ENCODE measurements around the gene RNF224.

RNF224 gene

GRCh38 chr9:137192859-137193258, 34.4 kb upstream of the RNF224 start:
- DNase-seq, result no peak

- DNase-seq, result no peak
Observed at GRCh38 chr9:137193771-137194170, 33.5 kb upstream of the RNF224 start.

GRCh38 chr9:137194388-137194787, 32.9 kb upstream of the RNF224 start:
- DNase-seq, result peak; percentile 92

GRCh38 chr9:137194909-137195308, 32.4 kb upstream of the RNF224 start:
- DNase-seq, result no peak

GRCh38 chr9:137195525-137196220, 31.6 kb upstream of the RNF224 start:
- DNase-seq, result no peak

GRCh38 chr9:137198051-137198901, 29.0 kb upstream of the RNF224 start:
- no peak for DNase-seq

- no peak for DNase-seq
Observed at GRCh38 chr9:137198902-137199283, 28.4 kb upstream of the RNF224 start.

- DNase-seq, result no peak
Observed at GRCh38 chr9:137199411-137200121, 27.7 kb upstream of the RNF224 start.

- DNase-seq, result peak; percentile 99
Observed at GRCh38 chr9:137200311-137201204, 26.7 kb upstream of the RNF224 start, which contains the start of gene TPRN. TPRN (minus strand) TSS chr9:137200741; CDS start chr9:137200711, 30 bp downstream.

GRCh38 chr9:137201205-137201868, 26.0 kb upstream of the RNF224 start:
- no peak for DNase-seq

- DNase-seq, result no peak
Observed at GRCh38 chr9:137202966-137203365, 24.3 kb upstream of the RNF224 start.

GRCh38 chr9:137204731-137205125, 22.6 kb upstream of the RNF224 start:
- DNase-seq, result no peak

- peak; percentile 94 for DNase-seq
Observed at GRCh38 chr9:137205126-137206069, 21.9 kb upstream of the RNF224 start, which contains the start of the genes NDOR1 and TMEM203. NDOR1 (plus strand) TSS chr9:137205700; CDS start chr9:137205778, 78 bp downstream. TMEM203 (minus strand) TSS chr9:137205648; CDS start chr9:137205414, 234 bp downstream.

GRCh38 chr9:137206602-137207001, 20.7 kb upstream of the RNF224 start:
- no peak for DNase-seq

GRCh38 chr9:137211532-137211931, 15.8 kb upstream of the RNF224 start:
- no peak for DNase-seq

GRCh38 chr9:137212520-137212919, 14.8 kb upstream of the RNF224 start:
- DNase-seq, result no peak

- DNase-seq, result peak; percentile 33
Observed at GRCh38 chr9:137213160-137214060, 13.9 kb upstream of the RNF224 start.

GRCh38 chr9:137214620-137215019, 12.7 kb upstream of the RNF224 start:
- DNase-seq, result no peak

Measured in midbrain (tissue), 1 donor.